KBM-7 (cell line): ENCODE data around the gene COMMD9.
A peak's percentile ranks its signal among the peaks of the same experiment; 100 is the strongest.

ENCODE experiments used
- DNase-seq: peaks from one replicate; pipeline ENCODE4 v3.0.0-alpha.2; 2015
- in situ Hi-C: fragments of 300-500 bp; cut with MboI; formaldehyde crosslinking; loops from 2 replicates; pipeline ENCODE4 v1.14.3; 2020; ENCODE audit warnings: low sequenced_read_pairs, low pct_unique_long_range_greater_than_20kb, mixed read lengths

COMMD9 gene

GRCh38 chr11:36264973-36265344 lies 24.3 kb downstream of the COMMD9 start:
- no peak for DNase-seq
- in situ Hi-C loops, result loop anchor here (25.0 kb wide), 2 partner anchors 428 to 653 kb away; partner anchors contain the start of gene FJX1

- DNase-seq, result no peak
- in situ Hi-C loops, result loop anchor here (25.0 kb wide), 2 partner anchors 427 to 652 kb away; partner anchors contain the start of gene FJX1
Observed at GRCh38 chr11:36264011-36264972, 24.9 kb downstream of the COMMD9 start.

- no peak for DNase-seq
- in situ Hi-C loops, result loop anchor here (25.0 kb wide), 2 partner anchors 424 to 649 kb away; partner anchors contain the start of gene FJX1
Observed at GRCh38 chr11:36261094-36261493, 28.1 kb downstream of the COMMD9 start.

GRCh38 chr11:36258730-36259360 lies 30.4 kb downstream of the COMMD9 start:
- in situ Hi-C loops, result loop anchor here (25.0 kb wide), 2 partner anchors 422 to 647 kb away; partner anchors contain the start of gene FJX1

GRCh38 chr11:36257351-36257750 lies 31.9 kb downstream of the COMMD9 start:
- in situ Hi-C loops, result loop anchor here (25.0 kb wide), 2 partner anchors 420 to 645 kb away; partner anchors contain the start of gene FJX1
- DNase-seq, result no peak

More at GRCh38 chr11:36258730-36259360, 30.4 kb downstream of the COMMD9 start:
- peak; percentile 46 for DNase-seq

- DNase-seq, result no peak
- in situ Hi-C loops, result loop anchor here (25.0 kb wide), 2 partner anchors 417 to 642 kb away; partner anchors contain the start of gene FJX1
Observed at GRCh38 chr11:36254713-36255112, 34.5 kb downstream of the COMMD9 start.

- in situ Hi-C loops, result loop anchor here (25.0 kb wide), 2 partner anchors 416 to 641 kb away; partner anchors contain the start of gene FJX1
- DNase-seq, result no peak
Observed at GRCh38 chr11:36253238-36253637, 36.0 kb downstream of the COMMD9 start.

- in situ Hi-C loops, result loop anchor here (25.0 kb wide), 2 partner anchors 415 to 640 kb away; partner anchors contain the start of gene FJX1
- DNase-seq, result no peak
Observed at GRCh38 chr11:36251823-36252222, 37.4 kb downstream of the COMMD9 start.

GRCh38 chr11:36249246-36249645 lies 40.0 kb downstream of the COMMD9 start:
- no peak for DNase-seq
- in situ Hi-C loops, result no loop called here

- DNase-seq, result no peak
- in situ Hi-C loops, result no loop called here
Observed at GRCh38 chr11:36248436-36248835, 40.8 kb downstream of the COMMD9 start.

- no peak for DNase-seq
- in situ Hi-C loops, result no loop called here
Observed at GRCh38 chr11:36247493-36247892, 41.7 kb downstream of the COMMD9 start.

GRCh38 chr11:36243641-36244040 lies 45.6 kb downstream of the COMMD9 start:
- no peak for DNase-seq
- in situ Hi-C loops, result no loop called here

GRCh38 chr11:36241497-36241896 lies 47.7 kb downstream of the COMMD9 start:
- no peak for DNase-seq
- in situ Hi-C loops, result no loop called here

- no peak for DNase-seq
- in situ Hi-C loops, result no loop called here
Observed at GRCh38 chr11:36240801-36241200, 48.4 kb downstream of the COMMD9 start.

- in situ Hi-C loops, result no loop called here
- DNase-seq, result no peak
Observed at GRCh38 chr11:36240173-36240572, 49.1 kb downstream of the COMMD9 start.

GRCh38 chr11:36239636-36240035 lies 49.6 kb downstream of the COMMD9 start:
- DNase-seq, result no peak
- in situ Hi-C loops, result no loop called here

- in situ Hi-C loops, result no loop called here
- no peak for DNase-seq
Observed at GRCh38 chr11:36238881-36239280, 50.3 kb downstream of the COMMD9 start.

GRCh38 chr11:36238036-36238631 lies 51.1 kb downstream of the COMMD9 start:
- no peak for DNase-seq
- in situ Hi-C loops, result no loop called here

- DNase-seq, result no peak
- in situ Hi-C loops, result no loop called here
Observed at GRCh38 chr11:36237391-36237790, 51.8 kb downstream of the COMMD9 start.
